ENCODE measurements around the gene GDI2.

GRCh38 chr10:5860066-5860465 lies 46.8 kb upstream of the GDI2 start:
- TF ChIP-seq TAF1 (IDR thresholded peaks at IDR 0.05; ENCODE audit: low read depth, low read length) (no peak), POLR2A (IDR thresholded peaks at IDR 0.05; ENCODE audit: low read depth, low read length) (no peak), POLR2AphosphoS5 (IDR thresholded peaks at IDR 0.05; ENCODE audit: low read depth, low read length) (no peak), SPI1 (IDR thresholded peaks at IDR 0.05; ENCODE audit: low read depth, low read length) (peak; percentile 61; the same call in 1 of the 2 replicates), PAX5 (IDR thresholded peaks at IDR 0.05; ENCODE audit: insufficient read depth, low read length, severe bottlenecking) (no peak)
